Measurements from ENCODE around the gene CCDC137. TPM values are rescaled to one million over a fixed set of nuclear protein-coding genes. Genes with fewer than 3 reads are reported as not detected.
A peak's percentile ranks its signal among the peaks of the same experiment; 100 is the strongest.

Gene CCDC137
- total and polyA plus RNA-seq, 2 of the 13 experiments (the other 11 are each of a cell fraction or from before 2014, with no cell fraction given) = 14.6 to 39.1 TPM

DNA sequence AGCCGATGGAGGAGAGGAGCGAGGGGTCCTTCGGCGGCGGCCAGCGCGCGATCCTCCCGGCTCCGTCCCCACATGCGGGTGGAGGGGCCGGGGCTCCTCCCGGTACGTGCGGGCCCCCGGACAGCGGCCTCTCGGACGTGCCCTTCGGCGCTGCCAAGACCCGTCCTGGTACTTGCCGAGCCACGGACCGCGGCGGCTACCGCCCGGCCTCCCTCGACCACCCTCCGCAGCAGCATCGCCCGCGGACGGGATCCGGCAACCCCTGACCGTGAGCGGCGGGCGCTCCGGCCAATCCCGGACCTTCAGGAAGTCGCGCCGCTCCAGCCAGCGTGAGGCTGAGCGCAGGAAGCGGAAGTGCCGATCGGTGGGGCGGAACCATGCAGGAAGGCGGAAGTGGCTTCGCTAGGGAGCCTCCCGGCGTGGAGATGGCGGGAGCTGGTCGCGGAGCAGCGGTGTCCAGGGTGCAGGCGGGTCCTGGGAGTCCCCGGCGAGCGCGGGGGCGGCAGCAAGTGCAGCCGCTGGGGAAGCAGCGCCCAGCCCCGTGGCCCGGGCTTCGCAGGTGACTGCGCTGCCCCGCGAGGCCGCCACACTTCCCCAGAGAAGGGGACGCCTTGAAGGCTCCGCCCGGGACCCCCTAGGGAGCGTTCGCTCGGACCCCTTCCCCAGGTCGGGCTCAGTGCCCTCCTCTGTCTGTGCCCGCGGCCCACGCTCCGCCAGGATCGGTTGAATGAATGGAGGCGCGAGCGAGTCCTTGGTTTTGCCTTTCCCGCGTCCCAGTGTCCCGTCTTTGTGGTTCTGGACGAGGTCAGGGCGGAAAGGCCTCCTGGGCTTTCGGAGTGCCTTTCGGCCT lies at the start of gene CCDC137, which contains the start of gene OXLD1 (continued):
- no peak for TF ChIP-seq SOX13 (IDR thresholded peaks at IDR 0.05)
- peak in 1 of 2 experiments; percentile 40; a peak in 1 of 4 replicates for TF ChIP-seq SOX13 (CRISPR knock-in tag; conservative IDR thresholded peaks at IDR 0.05 in 1 of 2, IDR thresholded peaks at IDR 0.05 in 1 of 2)
- TF ChIP-seq, protein P1, sequence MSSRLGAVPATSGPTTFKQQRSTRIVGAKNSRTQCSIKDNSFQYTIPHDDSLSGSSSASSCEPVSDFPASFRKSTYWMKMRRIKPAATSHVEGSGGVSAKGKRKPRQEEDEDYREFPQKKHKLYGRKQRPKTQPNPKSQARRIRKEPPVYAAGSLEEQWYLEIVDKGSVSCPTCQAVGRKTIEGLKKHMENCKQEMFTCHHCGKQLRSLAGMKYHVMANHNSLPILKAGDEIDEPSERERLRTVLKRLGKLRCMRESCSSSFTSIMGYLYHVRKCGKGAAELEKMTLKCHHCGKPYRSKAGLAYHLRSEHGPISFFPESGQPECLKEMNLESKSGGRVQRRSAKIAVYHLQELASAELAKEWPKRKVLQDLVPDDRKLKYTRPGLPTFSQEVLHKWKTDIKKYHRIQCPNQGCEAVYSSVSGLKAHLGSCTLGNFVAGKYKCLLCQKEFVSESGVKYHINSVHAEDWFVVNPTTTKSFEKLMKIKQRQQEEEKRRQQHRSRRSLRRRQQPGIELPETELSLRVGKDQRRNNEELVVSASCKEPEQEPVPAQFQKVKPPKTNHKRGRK (CRISPR knock-in tag; IDR thresholded peaks at IDR 0.05) = peak; percentile 56; the same call in 1 of the 2 replicates
- no peak for TF ChIP-seq FLYWCH1 (CRISPR knock-in tag; IDR thresholded peaks at IDR 0.05)
- TF ChIP-seq SMC3 (IDR thresholded peaks at IDR 0.05; ENCODE audit: low read length) = no peak
- TF ChIP-seq, protein P2, sequence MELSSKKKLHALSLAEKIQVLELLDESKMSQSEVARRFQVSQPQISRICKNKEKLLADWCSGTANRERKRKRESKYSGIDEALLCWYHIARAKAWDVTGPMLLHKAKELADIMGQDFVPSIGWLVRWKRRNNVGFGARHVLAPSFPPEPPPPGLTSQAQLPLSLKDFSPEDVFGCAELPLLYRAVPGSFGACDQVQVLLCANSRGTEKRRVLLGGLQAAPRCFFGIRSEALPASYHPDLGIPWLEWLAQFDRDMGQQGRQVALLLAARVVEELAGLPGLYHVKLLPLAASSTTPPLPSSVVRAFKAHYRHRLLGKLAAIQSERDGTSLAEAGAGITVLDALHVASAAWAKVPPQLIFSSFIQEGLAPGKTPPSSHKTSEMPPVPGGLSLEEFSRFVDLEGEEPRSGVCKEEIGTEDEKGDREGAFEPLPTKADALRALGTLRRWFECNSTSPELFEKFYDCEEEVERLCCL (CRISPR knock-in tag; IDR thresholded peaks at IDR 0.05; ENCODE audit: borderline replicate concordance) = peak; percentile 89; the same call in 1 of the 2 replicates
- TF ChIP-seq SRSF4 (IDR thresholded peaks at IDR 0.05; ENCODE audit: low read depth, low read length, poor library complexity, severe bottlenecking) = no peak
- peak; percentile 90 for TF ChIP-seq RELA (CRISPR knock-in tag; IDR thresholded peaks at IDR 0.05)
- TF ChIP-seq ZNF7 (CRISPR knock-in tag; IDR thresholded peaks at IDR 0.05) = no peak
- TF ChIP-seq, protein P3, sequence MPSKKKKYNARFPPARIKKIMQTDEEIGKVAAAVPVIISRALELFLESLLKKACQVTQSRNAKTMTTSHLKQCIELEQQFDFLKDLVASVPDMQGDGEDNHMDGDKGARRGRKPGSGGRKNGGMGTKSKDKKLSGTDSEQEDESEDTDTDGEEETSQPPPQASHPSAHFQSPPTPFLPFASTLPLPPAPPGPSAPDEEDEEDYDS (CRISPR knock-in tag; IDR thresholded peaks at IDR 0.05) = peak; percentile 81; the same call in 1 of the 2 replicates
- TF ChIP-seq, protein P4, sequence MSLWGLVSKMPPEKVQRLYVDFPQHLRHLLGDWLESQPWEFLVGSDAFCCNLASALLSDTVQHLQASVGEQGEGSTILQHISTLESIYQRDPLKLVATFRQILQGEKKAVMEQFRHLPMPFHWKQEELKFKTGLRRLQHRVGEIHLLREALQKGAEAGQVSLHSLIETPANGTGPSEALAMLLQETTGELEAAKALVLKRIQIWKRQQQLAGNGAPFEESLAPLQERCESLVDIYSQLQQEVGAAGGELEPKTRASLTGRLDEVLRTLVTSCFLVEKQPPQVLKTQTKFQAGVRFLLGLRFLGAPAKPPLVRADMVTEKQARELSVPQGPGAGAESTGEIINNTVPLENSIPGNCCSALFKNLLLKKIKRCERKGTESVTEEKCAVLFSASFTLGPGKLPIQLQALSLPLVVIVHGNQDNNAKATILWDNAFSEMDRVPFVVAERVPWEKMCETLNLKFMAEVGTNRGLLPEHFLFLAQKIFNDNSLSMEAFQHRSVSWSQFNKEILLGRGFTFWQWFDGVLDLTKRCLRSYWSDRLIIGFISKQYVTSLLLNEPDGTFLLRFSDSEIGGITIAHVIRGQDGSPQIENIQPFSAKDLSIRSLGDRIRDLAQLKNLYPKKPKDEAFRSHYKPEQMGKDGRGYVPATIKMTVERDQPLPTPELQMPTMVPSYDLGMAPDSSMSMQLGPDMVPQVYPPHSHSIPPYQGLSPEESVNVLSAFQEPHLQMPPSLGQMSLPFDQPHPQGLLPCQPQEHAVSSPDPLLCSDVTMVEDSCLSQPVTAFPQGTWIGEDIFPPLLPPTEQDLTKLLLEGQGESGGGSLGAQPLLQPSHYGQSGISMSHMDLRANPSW (CRISPR knock-in tag; IDR thresholded peaks at IDR 0.05; ENCODE audit: borderline replicate concordance) = peak; percentile 75; the same call in 1 of the 2 replicates
- TF ChIP-seq ZNF790 (CRISPR knock-in tag; IDR thresholded peaks at IDR 0.05; ENCODE audit: borderline replicate concordance) = no peak; the same call in 1 of the 2 replicates
- 0 out of 2 replicates have a peak, but pooled peaks have one; percentile 78 for TF ChIP-seq ZNF17 (CRISPR knock-in tag; IDR thresholded peaks at IDR 0.05)
- TF ChIP-seq ZNF33B (CRISPR knock-in tag; IDR thresholded peaks at IDR 0.05) = peak; percentile 84
- TF ChIP-seq KLF11 (CRISPR knock-in tag; IDR thresholded peaks at IDR 0.05) = 0 out of 2 replicates have a peak, but pooled peaks have one; percentile 65
- no peak for TF ChIP-seq ZNF644 (CRISPR knock-in tag; IDR thresholded peaks at IDR 0.05; ENCODE audit: low read depth)
- no peak for TF ChIP-seq PRPF4 (IDR thresholded peaks at IDR 0.05; ENCODE audit: low read depth, low read length, poor library complexity, severe bottlenecking)
- TF ChIP-seq CENPT (CRISPR knock-in tag; IDR thresholded peaks at IDR 0.05; ENCODE audit: low read depth) = peak; percentile 81; the same call in 1 of the 2 replicates
- TF ChIP-seq DPF2 (CRISPR knock-in tag; IDR thresholded peaks at IDR 0.05; ENCODE audit: borderline replicate concordance, low read depth) = no peak
- TF ChIP-seq ZNF678 (CRISPR knock-in tag; IDR thresholded peaks at IDR 0.05) = no peak; the same call in 1 of the 2 replicates
- TF ChIP-seq, protein P5, sequence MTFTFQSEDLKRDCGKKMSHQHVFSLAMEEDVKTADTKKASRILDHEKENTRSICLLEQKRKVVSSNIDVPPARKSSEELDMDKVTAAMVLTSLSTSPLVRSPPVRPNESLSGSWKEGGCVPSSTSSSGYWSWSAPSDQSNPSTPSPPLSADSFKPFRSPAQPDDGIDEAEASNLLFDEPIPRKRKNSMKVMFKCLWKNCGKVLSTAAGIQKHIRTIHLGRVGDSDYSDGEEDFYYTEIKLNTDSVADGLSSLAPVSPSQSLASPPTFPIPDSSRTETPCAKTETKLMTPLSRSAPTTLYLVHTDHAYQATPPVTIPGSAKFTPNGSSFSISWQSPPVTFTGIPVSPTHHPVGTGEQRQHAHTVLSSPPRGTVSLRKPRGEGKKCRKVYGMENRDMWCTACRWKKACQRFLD (CRISPR knock-in tag; IDR thresholded peaks at IDR 0.05; ENCODE audit: borderline replicate concordance) = peak; percentile 76
